GM12875 (cell line): ENCODE results near the gene USP5.
"Not testable (repeated sequence)": the region's sequence is repeated elsewhere in the genome, so short reads cannot be mapped to it uniquely, and the experiment has no call there.

Experiments
- H3K4me3 ChIP-seq: one replicate; pipeline ENCODE4 v1.5.1; 2011; ENCODE audit warnings: low read depth, low read length, control low read depth
- CTCF ChIP-seq: IDR thresholded peaks from 2 replicates; pipeline ENCODE4 v1.5.1; 2011; ENCODE audit warnings: low read depth, mild to moderate bottlenecking, control low read depth, inconsistent platforms, low read length, moderate library complexity, borderline replicate concordance; ENCODE audit not compliant: insufficient read depth

Gene USP5

GRCh38 chr12:6890789-6891645, 39.1 kb downstream of the USP5 start:
- peak; percentile 89 for TF ChIP-seq CTCF

GRCh38 chr12:6891646-6892001, 39.7 kb downstream of the USP5 start:
- no peak for TF ChIP-seq CTCF
- peak overlapping the region; percentile 55 for H3K4me3 ChIP-seq

More at GRCh38 chr12:6890789-6891645, 39.1 kb downstream of the USP5 start:
- peak overlapping the region; percentile 55 for H3K4me3 ChIP-seq

GRCh38 chr12:6892683-6893082, 40.7 kb downstream of the USP5 start:
- not testable (repeated sequence) for H3K4me3 ChIP-seq

GRCh38 chr12:6894321-6894720, 42.4 kb downstream of the USP5 start:
- H3K4me3 ChIP-seq = no peak overlapping the region
- no peak for TF ChIP-seq CTCF

- no peak for TF ChIP-seq CTCF
- H3K4me3 ChIP-seq = no peak overlapping the region
Measured at GRCh38 chr12:6896846-6897435, 45.0 kb downstream of the USP5 start.

- TF ChIP-seq CTCF = no peak
- no peak overlapping the region for H3K4me3 ChIP-seq
Measured at GRCh38 chr12:6899427-6899826, 47.5 kb downstream of the USP5 start.

GRCh38 chr12:6899837-6900519, 48.0 kb downstream of the USP5 start:
- no peak overlapping the region for H3K4me3 ChIP-seq
- TF ChIP-seq CTCF = no peak
